Measurements from ENCODE around the gene UMAD1.

Gene UMAD1

GRCh38 chr7:7688956-7689355 is 48.4 kb downstream of the UMAD1 start:
- DNase-seq (ENCODE audit: low read depth in 2 of 2, low spot score in 1 of 2) = no peak

- no peak for DNase-seq (ENCODE audit: low read depth in 2 of 2, low spot score in 1 of 2)
These were observed 53.3 kb downstream of the UMAD1 start for GRCh38 chr7:7693881-7694280.

- DNase-seq (ENCODE audit: low read depth in 2 of 2, low spot score in 1 of 2) = no peak
These were observed 54.0 kb downstream of the UMAD1 start for GRCh38 chr7:7694542-7694941.

GRCh38 chr7:7695111-7695817 is 54.7 kb downstream of the UMAD1 start:
- no peak for DNase-seq (ENCODE audit: low read depth in 2 of 2, low spot score in 1 of 2)

GRCh38 chr7:7696458-7697119 is 56.0 kb downstream of the UMAD1 start:
- DNase-seq (ENCODE audit: low read depth in 2 of 2, low spot score in 1 of 2) = no peak

- DNase-seq (ENCODE audit: low read depth in 2 of 2, low spot score in 1 of 2) = no peak
These were observed 58.4 kb downstream of the UMAD1 start for GRCh38 chr7:7698930-7699329.

GRCh38 chr7:7699380-7699779 is 58.8 kb downstream of the UMAD1 start:
- no peak for DNase-seq (ENCODE audit: low read depth in 2 of 2, low spot score in 1 of 2)

GRCh38 chr7:7699970-7700369 is 59.4 kb downstream of the UMAD1 start:
- DNase-seq (ENCODE audit: low read depth in 2 of 2, low spot score in 1 of 2) = no peak

- DNase-seq (ENCODE audit: low read depth in 2 of 2, low spot score in 1 of 2) = no peak
These were observed 61.0 kb downstream of the UMAD1 start for GRCh38 chr7:7701527-7701926.

- no peak for DNase-seq (ENCODE audit: low read depth in 2 of 2, low spot score in 1 of 2)
These were observed 62.3 kb downstream of the UMAD1 start for GRCh38 chr7:7702826-7703225.

- DNase-seq (ENCODE audit: low read depth in 2 of 2, low spot score in 1 of 2) = no peak
These were observed 62.9 kb downstream of the UMAD1 start for GRCh38 chr7:7703427-7703826.

GRCh38 chr7:7704867-7705266 is 64.3 kb downstream of the UMAD1 start:
- DNase-seq (ENCODE audit: low read depth in 2 of 2, low spot score in 1 of 2) = no peak

GRCh38 chr7:7705318-7705717 is 64.8 kb downstream of the UMAD1 start:
- DNase-seq (ENCODE audit: low read depth in 2 of 2, low spot score in 1 of 2) = no peak

- DNase-seq (ENCODE audit: low read depth in 2 of 2, low spot score in 1 of 2) = no peak
These were observed 65.6 kb downstream of the UMAD1 start for GRCh38 chr7:7706101-7706511.

- no peak for DNase-seq (ENCODE audit: low read depth in 2 of 2, low spot score in 1 of 2)
These were observed 66.1 kb downstream of the UMAD1 start for GRCh38 chr7:7706556-7707172.

- no peak for DNase-seq (ENCODE audit: low read depth in 2 of 2, low spot score in 1 of 2)
These were observed 66.7 kb downstream of the UMAD1 start for GRCh38 chr7:7707246-7707645.

- DNase-seq (ENCODE audit: low read depth in 2 of 2, low spot score in 1 of 2) = no peak
These were observed 67.3 kb downstream of the UMAD1 start for GRCh38 chr7:7707806-7708205.

GRCh38 chr7:7709291-7709690 is 68.7 kb downstream of the UMAD1 start:
- DNase-seq (ENCODE audit: low read depth in 2 of 2, low spot score in 1 of 2) = no peak

GRCh38 chr7:7710469-7710868 is 69.9 kb downstream of the UMAD1 start:
- no peak for DNase-seq (ENCODE audit: low read depth in 2 of 2, low spot score in 1 of 2)

- DNase-seq (ENCODE audit: low read depth in 2 of 2, low spot score in 1 of 2) = no peak
These were observed 73.2 kb downstream of the UMAD1 start for GRCh38 chr7:7713730-7714129.

GRCh38 chr7:7718492-7718891 is 77.9 kb downstream of the UMAD1 start, which contains the start of gene RPA3:
Gene RPA3 (minus strand): TSS chr7:7718607. CDS start chr7:7640418, 78,189 bp downstream.
- DNase-seq (ENCODE audit: low read depth in 2 of 2, low spot score in 1 of 2) = no peak

- peak in 1 of 2 donors; percentile 13 for DNase-seq (ENCODE audit: low read depth in 2 of 2, low spot score in 1 of 2)
These were observed 78.7 kb downstream of the UMAD1 start for GRCh38 chr7:7719236-7719635.
